Progenitor cell of endocrine pancreas (in vitro differentiated cells): Measurements from ENCODE around the gene RBSN. TPM values are rescaled to one million over a fixed set of nuclear protein-coding genes. Genes with fewer than 3 reads are reported as not detected.
"Not testable (repeated sequence)": the region's sequence is repeated elsewhere in the genome, so short reads cannot be mapped to it uniquely, and the experiment has no call there.

Experiments
- DNase-seq: peaks from one replicate; pipeline ENCODE4 v3.0.0; 2021; ENCODE audit warnings: low spot score; ENCODE audit not compliant: unreplicated experiment
- H3K27ac Mint-ChIP-seq: 2 replicates; pipeline ENCODE4 v1.8.0; 2021; ENCODE audit warnings: mild to moderate bottlenecking, moderate library complexity, mixed read lengths
- H3K27me3 Mint-ChIP-seq: 2 replicates; pipeline ENCODE4 v1.8.0; 2021; ENCODE audit warnings: mixed read lengths
- H3K36me3 Mint-ChIP-seq: 2 replicates; pipeline ENCODE4 v1.8.0; 2022; ENCODE audit warnings: mixed read lengths; ENCODE audit not compliant: insufficient read depth
- H3K4me1 Mint-ChIP-seq: 2 replicates; pipeline ENCODE4 v1.8.0; 2021; ENCODE audit warnings: low read depth, mixed read lengths
- H3K4me3 Mint-ChIP-seq: 2 replicates; pipeline ENCODE4 v1.8.0; 2021; ENCODE audit warnings: low read depth, mild to moderate bottlenecking, moderate library complexity, mixed read lengths
- H3K9me3 Mint-ChIP-seq: 2 replicates; pipeline ENCODE4 v1.8.0; 2021; ENCODE audit warnings: low read depth, mixed read lengths
- long read RNA-seq: library from polyadenylated mRNA; unstranded; transcript quantifications from one replicate; pipeline ENCODE4 v2.0.0, GENCODE V29; 2020
- total RNA-seq: library from RNA; stranded (reverse); gene quantifications from 2 replicates; pipeline ENCODE4 v1.2.1, GENCODE V29; 2021
- TF ChIP-seq, protein P1 (sequence below): fragments of 200-600 bp; sonication (generic); IDR thresholded peaks from one replicate; pipeline ENCODE4 v1.5.0; 2021; ENCODE audit warnings: antibody characterized with exemption, mild to moderate bottlenecking; ENCODE audit not compliant: unreplicated experiment

The RBSN gene
- 25.7 and 26.2 TPM in 2 replicates for total RNA-seq
- long read RNA-seq, partial matches to known transcripts = 26 of 53 reads
- long read RNA-seq, other reads (novel, unspliced or antisense) = 26 of 53 reads

DNA sequence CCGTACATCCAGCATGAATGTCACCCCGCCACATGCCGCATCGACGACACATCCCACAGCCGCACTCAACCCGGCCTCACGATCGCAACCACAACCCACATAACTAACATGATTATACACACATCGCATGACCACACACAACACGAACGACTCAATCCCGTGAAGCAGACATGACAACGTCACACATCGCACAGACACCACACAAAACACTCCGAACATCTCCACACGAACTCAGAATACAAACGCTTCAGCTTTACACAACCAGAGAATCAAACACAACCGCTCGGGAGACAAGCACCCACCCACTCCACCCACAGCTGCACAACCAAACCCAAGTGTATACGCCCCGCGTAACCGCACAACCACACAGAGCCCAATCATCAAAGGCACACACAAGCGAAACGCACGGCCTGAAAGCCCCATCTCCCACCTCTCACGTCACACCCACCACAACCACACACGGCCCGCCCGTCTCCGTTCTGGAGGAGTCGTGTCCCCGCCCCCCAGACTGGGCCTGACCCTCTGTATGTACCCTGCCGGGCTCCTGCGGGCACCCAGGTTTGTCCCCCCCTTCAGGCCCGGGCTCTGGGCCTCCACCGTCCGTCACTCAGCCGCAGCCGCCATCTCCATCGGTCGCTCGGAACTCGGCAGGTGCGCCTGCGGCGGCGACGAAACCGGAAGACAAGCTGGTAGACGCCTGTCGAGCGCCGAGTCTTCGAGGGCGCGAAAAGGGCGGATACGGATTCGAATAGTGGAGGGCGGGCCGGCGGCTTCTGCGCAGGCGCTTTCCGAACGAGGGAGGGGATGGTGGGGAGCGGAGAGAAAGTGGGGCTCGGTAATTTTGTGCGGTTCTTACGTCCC lies at the start of gene RBSN:
Gene RBSN (minus strand): TSS at position 646 of the 861 bp plus-strand sequence. CDS start 3,028 bp downstream, outside the sequence.
- H3K27me3 Mint-ChIP-seq = no peaks in the 10 kb centered on the region

DNA sequence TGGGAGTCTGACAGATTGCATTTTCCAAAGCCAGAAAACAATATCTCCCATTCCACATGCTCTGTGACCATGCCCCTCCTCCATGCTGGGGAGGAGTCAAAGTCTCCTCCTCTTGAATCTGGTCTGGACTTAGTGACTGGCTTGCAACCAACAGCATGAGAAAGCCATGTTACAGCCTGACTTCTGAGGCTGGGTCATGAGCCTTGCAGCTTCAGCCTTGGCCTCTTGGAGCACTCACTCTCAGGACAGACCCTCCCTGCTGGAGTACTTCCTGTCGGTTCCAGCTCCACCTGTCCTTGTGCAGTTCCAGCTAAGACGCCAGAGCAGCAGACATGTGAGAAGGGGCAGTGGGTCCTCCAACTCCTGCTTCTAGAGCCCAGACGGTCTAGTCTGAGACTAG lies 49.7 kb upstream of the RBSN start:
- Mint-ChIP-seq H3K4me1 (no peaks in the 10 kb centered on the region), H3K27ac (peak overlapping the region; percentile 7), H3K9me3 (no peaks in the 10 kb centered on the region), H3K27me3 (peaks cover 32% of the 10 kb centered on the region), H3K36me3 (no peaks in the 10 kb centered on the region), H3K4me3 (no peak overlapping the region)
- TF ChIP-seq, protein P1, sequence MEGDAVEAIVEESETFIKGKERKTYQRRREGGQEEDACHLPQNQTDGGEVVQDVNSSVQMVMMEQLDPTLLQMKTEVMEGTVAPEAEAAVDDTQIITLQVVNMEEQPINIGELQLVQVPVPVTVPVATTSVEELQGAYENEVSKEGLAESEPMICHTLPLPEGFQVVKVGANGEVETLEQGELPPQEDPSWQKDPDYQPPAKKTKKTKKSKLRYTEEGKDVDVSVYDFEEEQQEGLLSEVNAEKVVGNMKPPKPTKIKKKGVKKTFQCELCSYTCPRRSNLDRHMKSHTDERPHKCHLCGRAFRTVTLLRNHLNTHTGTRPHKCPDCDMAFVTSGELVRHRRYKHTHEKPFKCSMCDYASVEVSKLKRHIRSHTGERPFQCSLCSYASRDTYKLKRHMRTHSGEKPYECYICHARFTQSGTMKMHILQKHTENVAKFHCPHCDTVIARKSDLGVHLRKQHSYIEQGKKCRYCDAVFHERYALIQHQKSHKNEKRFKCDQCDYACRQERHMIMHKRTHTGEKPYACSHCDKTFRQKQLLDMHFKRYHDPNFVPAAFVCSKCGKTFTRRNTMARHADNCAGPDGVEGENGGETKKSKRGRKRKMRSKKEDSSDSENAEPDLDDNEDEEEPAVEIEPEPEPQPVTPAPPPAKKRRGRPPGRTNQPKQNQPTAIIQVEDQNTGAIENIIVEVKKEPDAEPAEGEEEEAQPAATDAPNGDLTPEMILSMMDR = peak; percentile 11
- DNase-seq = no peak

More for the DNA sequence above, at the start of gene RBSN:
- Mint-ChIP-seq H3K4me1 (peaks cover 12% of the 10 kb centered on the region), H3K4me3 (peak within 1 kb of the TSS; percentile 93), H3K9me3 (no peaks in the 10 kb centered on the region), H3K27ac (peak within 1 kb of the TSS; percentile 91), H3K36me3 (no peaks in the 10 kb centered on the region)
- DNase-seq = peak; percentile 87
- TF ChIP-seq, protein P1 = no peak

DNA sequence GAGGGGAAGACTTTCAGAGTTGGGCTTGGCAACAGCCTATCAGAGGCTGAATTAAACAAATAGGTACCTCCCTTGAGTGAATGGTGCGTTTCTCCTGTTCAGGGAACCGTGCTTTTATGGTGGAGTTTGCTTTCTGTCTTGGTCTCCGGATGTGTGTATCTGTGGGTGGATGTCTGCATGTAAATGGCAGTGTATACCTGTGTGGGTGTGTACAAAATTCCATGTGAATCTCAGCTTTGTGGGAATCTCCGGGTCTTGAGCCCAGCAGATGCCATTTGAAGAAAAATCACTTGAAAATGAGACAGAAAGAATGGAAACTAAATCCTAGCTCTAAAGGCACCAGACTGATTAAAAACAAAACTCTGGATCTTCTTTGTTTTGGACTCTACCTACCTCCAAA lies 37.9 kb upstream of the RBSN start:
- H3K9me3 Mint-ChIP-seq, H3K4me3 Mint-ChIP-seq, H3K27ac Mint-ChIP-seq, H3K4me1 Mint-ChIP-seq, H3K36me3 Mint-ChIP-seq, DNase-seq: not testable (repeated sequence)
- peaks cover 25% of the 10 kb centered on the region for H3K27me3 Mint-ChIP-seq

DNA sequence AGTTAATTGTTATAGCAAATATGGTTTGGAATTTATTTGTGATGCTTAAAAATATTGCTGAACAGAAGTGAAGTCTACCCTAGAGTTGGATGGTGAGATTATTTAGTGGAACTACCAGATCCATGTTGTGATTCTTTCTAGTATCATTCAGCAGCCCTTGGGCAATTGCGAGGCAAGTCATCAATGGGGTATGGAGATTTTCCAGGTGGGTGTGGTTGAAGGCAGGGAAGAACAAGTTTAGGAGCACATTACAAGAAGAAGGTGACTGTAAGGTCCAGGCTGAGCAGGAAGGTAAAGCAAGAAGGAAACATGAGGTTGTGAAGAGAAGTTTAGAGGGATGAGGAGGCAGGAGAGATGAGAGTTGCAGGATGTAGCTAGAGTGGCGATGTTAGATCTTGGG lies 36.0 kb upstream of the RBSN start:
- H3K4me1 Mint-ChIP-seq, H3K9me3 Mint-ChIP-seq, H3K36me3 Mint-ChIP-seq, H3K4me3 Mint-ChIP-seq, DNase-seq, H3K27ac Mint-ChIP-seq: not testable (repeated sequence)
- peaks cover 18% of the 10 kb centered on the region for H3K27me3 Mint-ChIP-seq

DNA sequence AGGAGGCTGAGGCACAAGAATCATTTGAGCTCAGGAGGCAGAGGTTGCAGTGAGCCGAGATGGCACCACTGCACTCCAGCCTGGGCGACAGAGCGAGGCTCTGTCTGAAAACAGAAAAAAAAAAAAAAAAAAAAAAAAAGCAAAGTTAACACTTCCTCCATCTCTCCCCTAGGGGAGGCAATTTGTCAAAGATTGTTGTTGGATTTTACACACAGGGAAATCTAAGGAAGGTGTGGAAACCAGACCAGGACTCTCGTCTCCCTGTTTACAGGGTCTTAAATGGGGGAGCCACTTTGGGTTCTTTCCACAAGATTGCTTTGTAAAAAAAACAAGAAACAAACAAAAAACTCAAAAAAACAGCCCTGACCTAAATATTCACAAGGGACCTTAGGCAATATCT lies 29.5 kb upstream of the RBSN start:
- not testable (repeated sequence) for H3K4me1 Mint-ChIP-seq, DNase-seq, H3K36me3 Mint-ChIP-seq, H3K27me3 Mint-ChIP-seq, H3K4me3 Mint-ChIP-seq, H3K27ac Mint-ChIP-seq, H3K9me3 Mint-ChIP-seq
- TF ChIP-seq, protein P1 = peak; percentile 9

DNA sequence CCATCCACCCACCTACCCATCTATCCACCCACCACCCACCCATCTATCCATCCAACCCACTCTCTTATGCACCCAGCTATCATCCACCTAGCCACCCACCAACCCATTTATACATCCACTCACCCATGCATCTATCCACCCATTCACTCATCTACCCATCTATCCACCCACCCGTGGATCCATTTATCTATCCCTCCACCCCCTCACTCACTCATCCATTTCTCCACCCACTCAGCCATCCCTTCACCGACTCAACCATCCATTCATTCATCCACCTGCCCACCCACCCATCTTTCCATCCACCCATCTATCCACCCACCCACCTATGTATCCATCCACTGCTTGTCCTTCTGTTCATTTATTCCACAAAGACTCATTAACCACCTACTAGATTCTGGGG lies 28.0 kb upstream of the RBSN start:
- H3K4me3 Mint-ChIP-seq, H3K36me3 Mint-ChIP-seq, H3K9me3 Mint-ChIP-seq, H3K27ac Mint-ChIP-seq, DNase-seq, H3K27me3 Mint-ChIP-seq, H3K4me1 Mint-ChIP-seq: not testable (repeated sequence)

DNA sequence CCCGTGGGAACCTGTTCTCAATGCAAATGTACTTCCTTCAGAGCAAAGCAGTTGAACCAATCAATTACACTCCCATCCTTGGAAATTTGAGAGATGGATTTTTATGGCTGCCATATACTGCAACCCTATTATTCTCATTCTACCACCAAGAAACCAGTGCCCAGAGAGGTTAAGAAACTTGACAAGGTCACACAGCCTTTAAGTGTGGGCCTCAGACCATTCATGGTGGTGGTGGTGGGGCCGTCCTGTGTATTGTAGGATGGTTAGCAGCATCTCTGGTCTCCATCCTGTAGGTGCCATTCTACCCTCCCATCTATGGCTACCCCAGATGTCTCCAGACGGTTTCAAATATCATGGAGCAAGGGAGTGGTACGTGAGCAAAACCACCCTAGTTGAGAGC lies 23.4 kb upstream of the RBSN start:
- peaks cover 21% of the 10 kb centered on the region for H3K27me3 Mint-ChIP-seq
- TF ChIP-seq, protein P1 = no peak
- no peaks in the 10 kb centered on the region for H3K4me1 Mint-ChIP-seq
- H3K4me3 Mint-ChIP-seq = no peak overlapping the region
- H3K9me3 Mint-ChIP-seq = no peaks in the 10 kb centered on the region
- no peaks in the 10 kb centered on the region for H3K36me3 Mint-ChIP-seq
- H3K27ac Mint-ChIP-seq = no peak overlapping the region
- no peak for DNase-seq
